ENCODE measurements around the gene CCDC184. TPM values are rescaled to one million over a fixed set of nuclear protein-coding genes. Genes with fewer than 3 reads are reported as not detected.

Gene CCDC184
- total and polyA plus RNA-seq, 2 of the 13 experiments (the other 11 are each of a cell fraction or from before 2014, with no cell fraction given), result not detected

DNA sequence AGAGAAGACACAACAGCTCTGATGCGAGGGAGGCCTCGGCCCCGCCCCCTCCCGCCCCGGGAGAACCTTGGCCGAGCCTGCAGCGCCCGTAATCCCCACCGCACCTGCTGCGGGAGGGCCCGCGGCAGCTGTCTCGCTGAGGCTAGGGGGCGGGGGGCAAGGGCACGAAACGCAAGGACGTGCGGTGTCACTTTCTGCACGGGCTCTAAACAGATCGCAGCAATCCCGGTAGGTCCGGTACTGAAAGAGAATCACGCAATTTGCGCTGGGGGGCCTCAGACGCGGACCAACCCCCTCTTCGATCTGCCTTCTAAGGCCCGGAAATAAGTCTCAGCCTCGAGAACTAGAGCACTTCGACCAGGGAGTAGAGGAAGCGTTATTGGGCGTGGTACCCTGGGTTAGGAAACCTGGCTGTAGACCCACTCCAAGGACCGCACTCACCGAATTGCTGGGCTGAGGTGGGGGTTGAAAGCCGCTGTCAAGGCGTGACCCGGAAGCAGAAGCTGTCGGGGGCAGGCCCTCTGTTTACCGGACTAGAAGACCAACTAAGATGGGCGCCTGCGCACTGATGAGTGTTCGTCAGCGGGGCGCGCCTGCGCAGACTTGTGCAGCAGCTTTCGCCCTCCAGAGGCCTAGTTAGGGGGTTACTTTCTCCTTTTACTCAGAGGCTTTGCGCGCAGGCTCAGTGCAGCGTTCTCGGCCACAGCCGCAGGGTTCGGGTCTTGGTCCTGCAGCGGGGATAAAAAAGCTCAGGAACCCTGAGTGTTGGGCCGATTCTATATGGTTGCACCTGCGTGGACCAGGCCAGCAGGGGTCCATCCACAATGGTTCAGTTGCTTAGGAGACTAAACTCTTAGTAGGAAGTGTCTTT is 26.2 kb upstream of the CCDC184 start, which contains the start of gene ASB8 (continued):
- TF ChIP-seq, protein P1, sequence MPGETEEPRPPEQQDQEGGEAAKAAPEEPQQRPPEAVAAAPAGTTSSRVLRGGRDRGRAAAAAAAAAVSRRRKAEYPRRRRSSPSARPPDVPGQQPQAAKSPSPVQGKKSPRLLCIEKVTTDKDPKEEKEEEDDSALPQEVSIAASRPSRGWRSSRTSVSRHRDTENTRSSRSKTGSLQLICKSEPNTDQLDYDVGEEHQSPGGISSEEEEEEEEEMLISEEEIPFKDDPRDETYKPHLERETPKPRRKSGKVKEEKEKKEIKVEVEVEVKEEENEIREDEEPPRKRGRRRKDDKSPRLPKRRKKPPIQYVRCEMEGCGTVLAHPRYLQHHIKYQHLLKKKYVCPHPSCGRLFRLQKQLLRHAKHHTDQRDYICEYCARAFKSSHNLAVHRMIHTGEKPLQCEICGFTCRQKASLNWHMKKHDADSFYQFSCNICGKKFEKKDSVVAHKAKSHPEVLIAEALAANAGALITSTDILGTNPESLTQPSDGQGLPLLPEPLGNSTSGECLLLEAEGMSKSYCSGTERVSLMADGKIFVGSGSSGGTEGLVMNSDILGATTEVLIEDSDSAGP (CRISPR knock-in tag; IDR thresholded peaks at IDR 0.05; ENCODE audit: borderline replicate concordance), result peak; percentile 83; the same call in 1 of the 2 replicates
- TF ChIP-seq NFKB2 (CRISPR knock-in tag; IDR thresholded peaks at IDR 0.05; ENCODE audit: borderline replicate concordance) (no peak; the same call in 1 of the 2 replicates), SMARCE1 (IDR thresholded peaks at IDR 0.05; ENCODE audit: borderline replicate concordance) (no peak), REPIN1 (CRISPR knock-in tag; IDR thresholded peaks at IDR 0.05; ENCODE audit: borderline replicate concordance, low read depth) (no peak; the same call in 1 of the 2 replicates), ZNF484 (CRISPR knock-in tag; IDR thresholded peaks at IDR 0.05; ENCODE audit: borderline replicate concordance, low read depth) (no peak), EHMT2 (IDR thresholded peaks at IDR 0.05; ENCODE audit: borderline replicate concordance, low read depth, low read length) (0 out of 2 replicates have a peak, but pooled peaks have one; percentile 14), NAIF1 (CRISPR knock-in tag; IDR thresholded peaks at IDR 0.05; ENCODE audit: borderline replicate concordance) (peak; percentile 76; the same call in 1 of the 2 replicates), BCL6 (CRISPR knock-in tag; IDR thresholded peaks at IDR 0.05) (peak; percentile 17; the same call in 1 of the 2 replicates), DMAP1 (CRISPR knock-in tag; IDR thresholded peaks at IDR 0.05) (peak; percentile 80), CBX1 (IDR thresholded peaks at IDR 0.05; ENCODE audit: low read depth) (no peak), JUN (CRISPR knock-in tag; IDR thresholded peaks at IDR 0.05) (0 out of 2 replicates have a peak, but pooled peaks have one; percentile 30), ZNF746 (CRISPR knock-in tag; IDR thresholded peaks at IDR 0.05) (peak; percentile 34; the same call in 1 of the 2 replicates), ZNF501 (CRISPR knock-in tag; IDR thresholded peaks at IDR 0.05) (peak; percentile 85; the same call in 1 of the 2 replicates), ZNF33B (CRISPR knock-in tag; IDR thresholded peaks at IDR 0.05) (no peak)
- TF ChIP-seq, protein P2, sequence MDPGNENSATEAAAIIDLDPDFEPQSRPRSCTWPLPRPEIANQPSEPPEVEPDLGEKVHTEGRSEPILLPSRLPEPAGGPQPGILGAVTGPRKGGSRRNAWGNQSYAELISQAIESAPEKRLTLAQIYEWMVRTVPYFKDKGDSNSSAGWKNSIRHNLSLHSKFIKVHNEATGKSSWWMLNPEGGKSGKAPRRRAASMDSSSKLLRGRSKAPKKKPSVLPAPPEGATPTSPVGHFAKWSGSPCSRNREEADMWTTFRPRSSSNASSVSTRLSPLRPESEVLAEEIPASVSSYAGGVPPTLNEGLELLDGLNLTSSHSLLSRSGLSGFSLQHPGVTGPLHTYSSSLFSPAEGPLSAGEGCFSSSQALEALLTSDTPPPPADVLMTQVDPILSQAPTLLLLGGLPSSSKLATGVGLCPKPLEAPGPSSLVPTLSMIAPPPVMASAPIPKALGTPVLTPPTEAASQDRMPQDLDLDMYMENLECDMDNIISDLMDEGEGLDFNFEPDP (CRISPR knock-in tag; conservative IDR thresholded peaks at IDR 0.05), result no peak
- TF ChIP-seq, protein P3, sequence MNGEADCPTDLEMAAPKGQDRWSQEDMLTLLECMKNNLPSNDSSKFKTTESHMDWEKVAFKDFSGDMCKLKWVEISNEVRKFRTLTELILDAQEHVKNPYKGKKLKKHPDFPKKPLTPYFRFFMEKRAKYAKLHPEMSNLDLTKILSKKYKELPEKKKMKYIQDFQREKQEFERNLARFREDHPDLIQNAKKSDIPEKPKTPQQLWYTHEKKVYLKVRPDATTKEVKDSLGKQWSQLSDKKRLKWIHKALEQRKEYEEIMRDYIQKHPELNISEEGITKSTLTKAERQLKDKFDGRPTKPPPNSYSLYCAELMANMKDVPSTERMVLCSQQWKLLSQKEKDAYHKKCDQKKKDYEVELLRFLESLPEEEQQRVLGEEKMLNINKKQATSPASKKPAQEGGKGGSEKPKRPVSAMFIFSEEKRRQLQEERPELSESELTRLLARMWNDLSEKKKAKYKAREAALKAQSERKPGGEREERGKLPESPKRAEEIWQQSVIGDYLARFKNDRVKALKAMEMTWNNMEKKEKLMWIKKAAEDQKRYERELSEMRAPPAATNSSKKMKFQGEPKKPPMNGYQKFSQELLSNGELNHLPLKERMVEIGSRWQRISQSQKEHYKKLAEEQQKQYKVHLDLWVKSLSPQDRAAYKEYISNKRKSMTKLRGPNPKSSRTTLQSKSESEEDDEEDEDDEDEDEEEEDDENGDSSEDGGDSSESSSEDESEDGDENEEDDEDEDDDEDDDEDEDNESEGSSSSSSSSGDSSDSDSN (CRISPR knock-in tag; IDR thresholded peaks at IDR 0.05), result peak; percentile 53
- TF ChIP-seq, protein P4, sequence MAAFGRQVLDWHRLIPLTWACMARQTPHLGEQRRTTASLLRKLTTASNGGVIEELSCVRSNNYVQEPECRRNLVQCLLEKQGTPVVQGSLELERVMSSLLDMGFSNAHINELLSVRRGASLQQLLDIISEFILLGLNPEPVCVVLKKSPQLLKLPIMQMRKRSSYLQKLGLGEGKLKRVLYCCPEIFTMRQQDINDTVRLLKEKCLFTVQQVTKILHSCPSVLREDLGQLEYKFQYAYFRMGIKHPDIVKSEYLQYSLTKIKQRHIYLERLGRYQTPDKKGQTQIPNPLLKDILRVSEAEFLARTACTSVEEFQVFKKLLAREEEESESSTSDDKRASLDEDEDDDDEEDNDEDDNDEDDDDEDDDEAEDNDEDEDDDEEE (CRISPR knock-in tag; IDR thresholded peaks at IDR 0.05), result 0 out of 2 replicates have a peak, but pooled peaks have one; percentile 27
- TF ChIP-seq, protein P5, sequence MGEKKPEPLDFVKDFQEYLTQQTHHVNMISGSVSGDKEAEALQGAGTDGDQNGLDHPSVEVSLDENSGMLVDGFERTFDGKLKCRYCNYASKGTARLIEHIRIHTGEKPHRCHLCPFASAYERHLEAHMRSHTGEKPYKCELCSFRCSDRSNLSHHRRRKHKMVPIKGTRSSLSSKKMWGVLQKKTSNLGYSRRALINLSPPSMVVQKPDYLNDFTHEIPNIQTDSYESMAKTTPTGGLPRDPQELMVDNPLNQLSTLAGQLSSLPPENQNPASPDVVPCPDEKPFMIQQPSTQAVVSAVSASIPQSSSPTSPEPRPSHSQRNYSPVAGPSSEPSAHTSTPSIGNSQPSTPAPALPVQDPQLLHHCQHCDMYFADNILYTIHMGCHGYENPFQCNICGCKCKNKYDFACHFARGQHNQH (CRISPR knock-in tag; IDR thresholded peaks at IDR 0.05), result peak; percentile 72
- TF ChIP-seq, protein P6, sequence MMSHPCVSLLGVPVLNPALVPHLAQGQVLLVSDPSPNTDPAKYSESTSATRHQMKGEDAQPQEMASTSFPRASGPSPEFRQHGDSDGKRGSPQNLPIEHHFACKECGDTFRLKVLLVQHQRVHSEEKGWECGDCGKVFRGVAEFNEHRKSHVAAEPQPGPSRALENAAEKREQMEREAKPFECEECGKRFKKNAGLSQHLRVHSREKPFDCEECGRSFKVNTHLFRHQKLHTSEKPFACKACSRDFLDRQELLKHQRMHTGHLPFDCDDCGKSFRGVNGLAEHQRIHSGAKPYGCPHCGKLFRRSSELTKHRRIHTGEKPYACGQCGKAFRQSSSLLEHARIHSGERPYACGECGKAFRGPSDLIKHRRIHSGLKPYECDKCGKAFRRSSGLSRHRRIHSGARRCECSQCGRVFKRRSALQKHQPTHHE (CRISPR knock-in tag; IDR thresholded peaks at IDR 0.05; ENCODE audit: borderline replicate concordance), result no peak
